ENCODE data around the gene DDTL. TPM values are rescaled to one million over a fixed set of nuclear protein-coding genes. Genes with fewer than 3 reads are reported as not detected.
"Not testable (repeated sequence)": the region's sequence is repeated elsewhere in the genome, so short reads cannot be mapped to it uniquely, and the experiment has no call there.

The DDTL gene
- not detected for total RNA-seq

DNA sequence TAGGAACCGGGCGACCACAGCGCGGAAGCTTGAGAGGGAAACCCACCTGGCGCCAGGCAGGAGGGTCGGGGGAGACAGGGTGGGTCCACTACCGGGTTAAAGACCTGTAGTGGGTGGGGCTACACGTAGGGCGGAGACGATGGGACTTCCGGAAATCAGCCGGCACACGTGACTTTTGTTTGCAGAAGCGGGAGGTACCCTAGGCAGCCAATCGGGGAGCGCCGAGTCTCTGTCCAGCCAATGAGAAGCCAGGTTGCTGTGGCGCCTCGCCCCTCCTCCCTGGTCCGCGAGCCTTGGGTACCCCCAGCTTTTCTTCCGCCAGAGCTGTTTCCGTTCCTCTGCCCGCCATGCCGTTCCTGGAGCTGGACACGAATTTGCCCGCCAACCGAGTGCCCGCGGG is at the start of gene DDTL:
DDTL (plus strand) TSS at position 321 of the 400 bp plus-strand sequence; CDS start at position 348, 27 bp downstream.
- POLR2A ChIA-PET, CTCF ChIA-PET: not testable (repeated sequence)

DNA sequence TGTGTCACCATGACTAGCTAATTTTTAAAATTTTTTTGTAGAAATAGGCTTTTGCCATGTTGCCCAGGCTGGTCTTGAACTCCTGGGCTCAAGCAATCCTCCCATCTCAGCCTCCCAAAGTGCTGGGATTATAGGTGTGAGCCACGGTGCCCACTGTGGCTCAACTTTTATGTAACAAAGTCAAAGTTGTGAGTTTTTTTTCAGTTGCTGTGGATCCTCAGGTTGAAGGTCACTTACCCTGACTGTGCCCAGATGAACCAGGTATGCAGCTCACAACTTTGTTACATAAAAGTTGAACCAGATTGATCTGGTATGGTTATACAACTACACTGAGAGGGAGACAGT is 46.4 kb upstream of the DDTL start:
- CTCF ChIA-PET: interaction anchor here (0.7 kb wide), 1 partner anchor 105 kb away, joined by 3 read pairs; no protein-coding TSS in a partner anchor
- POLR2A ChIA-PET: interaction anchor here (0.6 kb wide), 1 partner anchor 589 kb away, joined by 3 read pairs; no protein-coding TSS in a partner anchor

DNA sequence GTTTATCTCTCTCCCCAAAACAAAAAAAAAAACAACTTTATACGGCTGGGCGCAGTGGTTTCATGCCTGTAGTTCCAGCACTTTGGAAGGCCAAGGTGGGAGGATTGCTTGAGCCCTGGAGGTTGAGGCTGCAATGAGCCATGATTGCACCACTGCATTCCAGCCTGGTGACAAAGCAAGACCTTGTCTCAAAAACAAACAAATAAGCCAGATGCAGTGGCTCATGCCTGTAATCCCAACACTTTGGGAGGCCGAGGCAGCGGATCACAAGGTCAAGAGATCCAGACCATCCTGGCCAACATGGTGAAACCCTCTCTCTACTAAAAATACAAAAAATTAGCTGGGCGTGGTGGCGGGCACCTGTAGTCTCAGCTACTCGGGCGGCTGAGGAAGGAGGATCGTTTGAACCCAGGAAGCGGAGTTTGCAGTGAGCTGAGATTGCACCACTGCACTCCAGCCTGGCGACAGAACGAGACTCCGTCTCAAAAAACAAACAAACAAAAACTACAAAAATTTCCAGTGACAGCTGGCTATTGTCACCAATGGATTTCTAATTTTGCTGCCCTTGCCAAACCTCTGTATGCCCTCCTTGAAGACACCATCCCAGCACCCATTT is 45.0 kb upstream of the DDTL start:
- CTCF ChIA-PET, POLR2A ChIA-PET: not testable (repeated sequence)

DNA sequence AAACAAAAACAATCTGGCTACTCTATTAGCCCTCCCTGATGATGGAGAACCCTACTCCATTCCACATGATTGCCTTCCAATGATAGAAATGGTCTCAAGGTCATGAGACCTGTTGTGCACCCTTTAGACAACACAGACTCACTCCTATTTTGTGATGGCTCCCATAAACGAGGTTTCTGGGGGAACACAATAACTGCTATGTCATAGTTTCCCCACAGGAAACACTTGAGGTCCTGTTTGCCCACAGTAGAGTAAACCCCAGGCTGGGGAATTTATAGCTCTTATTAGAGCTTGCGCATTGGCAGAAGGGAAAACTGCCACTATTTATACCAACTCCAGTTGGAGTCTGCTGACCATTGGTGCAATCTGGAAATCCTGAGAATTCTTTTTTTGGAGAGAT is 43.8 kb upstream of the DDTL start:
- CTCF ChIA-PET: no interaction called here

DNA sequence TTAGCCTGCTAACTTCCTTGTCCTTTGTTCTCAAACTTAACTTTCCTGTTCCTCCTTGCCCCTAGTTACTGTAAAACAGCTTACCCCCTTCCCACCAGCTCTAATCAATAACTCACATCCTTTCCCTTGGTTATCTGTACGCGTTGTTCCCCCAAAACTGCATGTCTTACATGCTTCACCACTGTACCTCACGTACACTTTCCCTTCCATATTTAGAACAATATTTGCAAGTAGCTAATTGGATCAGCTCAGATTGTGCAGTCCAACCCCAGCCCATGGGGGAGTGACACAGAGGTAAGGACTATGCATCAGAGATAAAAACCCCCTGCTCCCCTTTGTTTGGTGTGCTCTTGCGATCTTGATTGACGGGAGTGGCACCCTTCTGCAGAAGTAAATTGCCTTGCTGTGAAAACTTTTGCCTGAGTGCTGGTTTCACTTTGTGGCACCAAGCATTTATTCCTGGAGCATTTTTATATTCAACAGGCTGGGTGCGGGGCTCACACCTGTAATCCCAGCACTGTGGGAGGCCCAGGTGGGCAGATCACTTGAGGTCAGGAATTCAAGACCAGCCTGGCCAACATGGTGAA is 41.6 kb upstream of the DDTL start:
- CTCF ChIA-PET: interaction anchor here (0.7 to 1.1 kb wide), 2 partner anchors 12 to 172 kb away, joined by 3 read pairs; no protein-coding TSS in a partner anchor
- POLR2A ChIA-PET: interaction anchor here (0.6 kb wide), 1 partner anchor 465 kb away, joined by 9 read pairs; no protein-coding TSS in a partner anchor

More for the DNA sequence above, 43.8 kb upstream of the DDTL start:
- POLR2A ChIA-PET: no interaction called here

DNA sequence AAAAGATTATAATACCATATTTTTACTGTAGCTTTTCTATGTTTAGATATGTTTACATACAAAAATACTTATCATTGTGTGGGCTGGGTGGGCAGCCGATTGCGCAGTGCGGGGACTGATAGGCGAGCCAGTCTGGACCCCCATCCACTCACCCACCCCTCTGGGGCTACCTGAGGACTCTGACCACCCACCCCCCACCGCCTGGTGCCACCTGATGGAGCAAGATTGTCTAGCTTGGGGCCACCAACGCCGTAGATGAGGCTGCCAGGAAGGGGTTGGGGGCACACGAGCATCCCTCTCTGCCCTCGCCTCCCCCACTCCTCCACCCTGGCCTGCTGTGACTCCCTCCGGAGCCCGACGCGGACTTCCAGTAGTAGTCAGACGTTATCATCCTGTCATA is 40.1 kb upstream of the DDTL start:
- POLR2A ChIA-PET: interaction anchor here (1.1 kb wide), 1 partner anchor 32 kb away, joined by 8 read pairs; the partner anchor contains the start of gene MIF
- CTCF ChIA-PET: interaction anchor here (1.1 kb wide), 1 partner anchor 14 kb away, joined by 3 read pairs; no protein-coding TSS in a partner anchor

DNA sequence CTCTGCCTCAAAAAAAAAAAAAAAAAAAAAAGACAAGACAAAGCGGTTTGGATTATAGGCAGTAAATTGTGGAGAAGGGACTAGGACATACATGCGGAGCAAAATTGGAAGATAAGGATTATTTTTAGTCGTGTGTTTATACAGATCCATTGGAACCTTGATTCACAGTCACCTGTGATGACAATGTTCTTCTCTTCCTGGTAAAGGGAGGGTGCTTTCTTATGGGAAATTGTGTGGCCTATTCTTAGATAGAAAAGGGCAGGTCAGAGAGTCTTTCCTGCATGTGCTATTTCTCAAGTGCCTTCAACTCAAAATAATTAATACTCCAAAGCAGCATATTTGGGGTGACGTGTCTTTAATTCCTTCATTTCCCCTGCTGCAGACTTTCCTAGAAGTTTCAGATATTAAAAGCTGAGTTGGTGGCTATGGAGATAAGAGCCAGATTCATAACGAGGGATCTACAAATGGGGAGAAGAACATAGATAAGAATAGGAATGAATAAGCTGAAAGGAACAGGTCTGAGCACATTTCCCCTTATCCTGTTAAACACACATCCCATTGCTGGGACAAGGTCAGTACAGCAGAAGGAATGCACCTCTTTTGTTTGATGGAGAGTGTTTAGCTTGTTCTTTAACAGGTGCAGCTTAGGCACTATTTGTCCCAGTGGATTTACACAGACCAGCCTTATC is 28.2 kb upstream of the DDTL start:
- CTCF ChIA-PET: no interaction called here
- POLR2A ChIA-PET: no interaction called here

DNA sequence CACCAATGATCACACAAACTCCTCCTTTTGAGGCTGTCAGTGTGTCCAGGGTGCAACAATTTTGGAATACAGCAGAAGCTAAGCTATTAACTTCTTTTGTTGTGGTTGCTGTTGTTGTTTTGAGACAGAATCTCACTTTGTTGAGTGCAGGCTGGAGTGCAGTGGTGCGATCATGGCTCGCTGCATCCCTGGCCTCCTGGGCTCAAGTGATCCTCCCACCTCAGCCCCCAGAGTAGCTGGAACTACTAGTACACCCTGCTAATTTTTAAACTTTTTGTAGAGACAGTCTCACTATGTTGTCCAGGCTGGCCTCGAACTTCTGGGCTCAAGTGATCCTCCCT is 27.7 kb upstream of the DDTL start:
- POLR2A ChIA-PET: no interaction called here
- CTCF ChIA-PET: no interaction called here

DNA sequence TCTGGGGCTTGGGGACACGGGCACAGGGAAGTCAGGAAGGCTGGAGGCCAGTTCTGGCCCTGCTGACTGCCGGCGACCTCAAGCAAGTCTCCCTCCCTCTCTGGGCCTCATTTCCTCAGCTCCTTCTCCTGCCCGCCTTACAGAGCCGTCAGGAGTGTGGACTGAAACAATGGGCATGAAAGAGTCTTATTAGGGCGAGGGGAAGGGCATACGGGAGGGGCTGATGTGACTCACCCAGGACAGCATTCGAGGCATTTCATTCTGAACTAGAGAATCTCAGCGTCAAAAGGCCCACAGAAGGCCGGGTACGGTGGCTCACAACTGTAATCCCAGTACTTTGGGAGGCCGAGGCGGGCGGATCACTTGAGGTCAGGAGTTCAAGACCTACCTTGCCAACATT is 26.5 kb upstream of the DDTL start:
- CTCF ChIA-PET, POLR2A ChIA-PET: not testable (repeated sequence)

DNA sequence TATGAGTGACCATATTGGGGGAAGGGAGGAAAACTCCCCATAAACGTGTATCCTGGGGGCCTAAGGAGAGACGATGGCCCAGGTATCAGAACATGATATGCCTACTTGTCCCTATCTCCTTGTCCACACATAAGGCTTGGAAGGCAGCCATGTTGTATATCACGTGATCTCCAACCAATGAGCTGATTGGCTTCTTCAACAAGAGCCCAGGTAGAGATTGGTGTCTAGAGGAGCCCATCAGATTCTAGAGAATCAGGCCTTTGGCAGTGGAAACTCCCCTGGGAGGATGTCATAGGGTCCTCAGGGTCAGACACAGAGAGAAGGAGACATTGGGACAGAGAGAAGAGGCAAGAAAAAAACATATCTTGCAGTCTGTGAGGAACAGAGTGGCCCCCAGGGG is 19.3 kb upstream of the DDTL start:
- POLR2A ChIA-PET, CTCF ChIA-PET: not testable (repeated sequence)

DNA sequence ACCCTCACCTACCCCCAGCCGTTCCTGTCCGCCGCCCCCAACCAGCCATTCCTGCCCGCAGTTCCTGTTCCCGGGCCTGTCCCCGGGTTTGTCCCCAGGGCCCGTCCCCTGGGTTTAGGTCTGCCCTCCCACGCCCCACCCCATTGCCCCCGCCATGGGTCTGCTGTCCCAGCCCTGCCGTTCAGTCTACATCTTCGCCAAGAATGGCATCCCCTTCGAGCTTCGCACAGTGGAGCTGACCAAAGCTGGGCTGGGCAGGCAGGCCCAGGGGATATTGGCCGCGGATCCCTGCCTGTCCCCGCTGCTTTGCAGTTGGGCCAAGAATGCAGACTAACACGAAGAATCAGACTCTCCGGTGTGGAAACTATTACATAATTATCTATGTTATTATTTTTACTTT is 16.9 kb upstream of the DDTL start:
- CTCF ChIA-PET, POLR2A ChIA-PET: not testable (repeated sequence)

DNA sequence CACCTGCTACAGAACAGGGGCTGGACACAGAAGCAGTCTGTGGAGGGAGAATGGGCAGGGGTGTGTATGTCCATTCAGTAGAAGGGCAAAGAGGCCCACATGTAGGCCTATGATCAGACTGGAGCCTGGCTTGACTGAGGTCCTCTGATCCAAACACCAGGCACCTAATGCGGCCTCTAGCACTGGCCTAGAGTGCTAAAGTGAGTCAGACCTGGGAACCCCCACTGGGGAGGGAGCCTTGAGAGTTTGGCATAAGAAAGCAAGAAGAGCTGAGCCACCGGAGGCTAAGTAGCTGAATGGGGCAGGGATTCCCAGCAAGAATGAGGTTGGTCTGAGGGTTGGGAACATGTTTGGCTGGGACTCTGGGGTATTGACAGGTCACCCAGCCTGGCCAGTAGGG is 15.3 kb upstream of the DDTL start:
- CTCF ChIA-PET, POLR2A ChIA-PET: not testable (repeated sequence)

DNA sequence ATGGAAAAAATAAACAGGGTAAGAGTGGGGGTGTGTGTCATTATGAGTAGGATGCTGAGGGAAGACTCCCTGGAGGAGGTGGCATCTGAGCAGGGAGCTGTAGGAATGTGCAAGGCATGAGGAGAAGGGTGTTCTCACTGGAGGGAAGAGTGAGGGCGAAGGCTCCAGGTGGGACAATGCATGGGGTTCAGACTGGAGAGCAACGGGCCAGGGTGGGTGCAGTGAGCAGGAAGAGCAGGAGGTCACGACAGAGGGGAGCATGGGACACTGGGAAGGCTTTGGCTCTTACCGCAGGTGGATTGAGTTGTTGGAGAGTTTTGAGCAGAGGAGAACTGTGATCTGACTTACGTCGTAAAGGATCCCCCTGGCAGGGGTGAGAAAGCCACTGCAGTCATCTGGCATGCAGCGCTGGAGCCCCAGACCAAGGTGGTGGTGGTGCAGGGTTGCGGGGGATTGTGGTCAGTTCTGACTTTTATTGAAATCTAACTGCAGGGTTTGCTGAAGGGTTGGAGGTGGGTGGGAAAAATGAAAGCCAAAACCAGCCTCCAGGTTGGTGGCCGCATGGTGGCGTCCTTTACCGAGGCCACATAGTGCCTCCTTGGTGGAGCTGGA is 13.8 kb upstream of the DDTL start:
- CTCF ChIA-PET: not testable (repeated sequence)

DNA sequence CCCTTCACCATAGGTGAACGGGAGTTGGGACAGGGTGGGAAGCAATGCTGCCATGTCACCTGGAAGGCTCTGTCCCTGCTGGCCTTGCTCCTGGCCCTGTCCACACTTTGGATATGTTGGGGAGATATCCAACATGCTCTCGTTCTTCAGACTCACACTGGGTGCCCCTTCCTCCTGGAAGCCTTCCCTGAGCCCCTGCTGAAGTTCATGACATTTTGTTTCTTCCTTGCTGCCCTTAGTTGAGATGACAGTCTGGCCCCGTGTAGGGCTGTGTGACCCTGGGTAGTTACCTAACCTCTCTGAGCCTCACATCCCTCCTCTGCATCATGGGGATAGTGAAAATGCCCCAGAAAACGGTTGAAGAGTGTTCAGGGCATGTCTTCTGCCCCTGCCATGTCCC is 13.2 kb upstream of the DDTL start:
- CTCF ChIA-PET, POLR2A ChIA-PET: not testable (repeated sequence)

More for the DNA sequence above, 13.8 kb upstream of the DDTL start:
- POLR2A ChIA-PET: not testable (repeated sequence)

DNA sequence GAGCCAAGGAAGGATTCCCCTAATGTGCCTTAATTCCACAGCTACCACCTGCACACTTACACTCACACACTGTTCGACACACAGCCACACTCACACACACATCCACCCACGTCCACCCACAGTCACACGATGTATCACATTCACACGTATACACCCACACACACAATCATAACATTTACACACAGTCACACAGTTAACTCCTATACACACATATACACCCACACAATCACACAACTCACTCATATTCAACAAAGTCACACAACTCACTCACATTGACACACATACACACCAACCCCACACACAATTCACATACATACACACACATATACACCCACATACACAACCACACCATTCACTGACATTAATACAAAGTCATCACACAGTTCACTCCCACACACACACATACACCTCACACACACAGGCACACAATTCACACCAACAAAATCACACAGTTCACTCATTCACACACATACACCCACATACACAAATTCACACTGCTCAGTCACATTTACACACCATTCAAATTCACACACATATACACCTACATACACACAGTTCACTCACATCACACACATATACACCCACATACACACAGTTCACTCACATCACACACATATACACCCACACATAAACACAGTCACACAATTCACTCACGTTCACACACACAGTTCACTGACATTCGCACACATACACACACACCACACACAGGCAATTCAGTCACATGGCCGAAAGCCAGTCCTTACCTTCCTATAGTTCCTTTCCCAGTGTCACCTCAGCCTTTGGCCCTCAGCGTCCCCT is 12.3 kb upstream of the DDTL start:
- CTCF ChIA-PET, POLR2A ChIA-PET: not testable (repeated sequence)

DNA sequence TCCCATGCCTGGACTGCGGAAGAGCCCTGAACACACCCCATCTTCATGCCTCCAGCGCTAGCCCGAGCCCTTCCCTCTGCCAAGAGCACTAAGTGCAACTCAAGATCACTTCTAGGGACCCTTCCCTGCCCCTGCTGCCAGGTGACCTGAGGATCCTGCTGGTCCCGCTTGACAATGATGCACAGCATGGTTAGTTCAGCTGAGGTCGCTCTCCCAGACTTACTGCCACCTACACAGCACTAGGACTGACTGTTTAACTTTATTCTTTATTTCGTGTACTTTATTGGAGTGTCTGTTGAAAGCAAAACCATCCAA is 11.7 kb upstream of the DDTL start:
- CTCF ChIA-PET, POLR2A ChIA-PET: not testable (repeated sequence)

DNA sequence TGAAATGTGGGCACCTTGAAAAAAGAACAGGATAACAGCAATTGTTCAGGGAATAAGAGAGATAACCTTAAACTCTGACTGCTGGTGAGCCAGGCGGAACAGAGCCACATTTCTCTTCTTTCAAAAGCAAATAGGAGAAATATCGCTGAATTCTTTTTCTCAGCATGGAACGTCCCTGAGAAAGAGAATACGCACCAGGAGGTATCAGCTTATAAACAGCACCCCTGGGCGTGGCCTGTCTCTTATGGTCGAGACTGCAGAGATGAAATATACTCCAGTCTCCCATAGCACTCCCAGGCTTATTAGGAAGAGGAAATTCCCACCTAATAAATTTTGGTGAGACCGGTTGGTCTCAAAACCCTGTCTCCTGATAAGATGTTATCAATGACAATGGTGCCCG is 10.8 kb upstream of the DDTL start:
- CTCF ChIA-PET: interaction anchor here (1.1 kb wide), 1 partner anchor 201 kb away, joined by 4 read pairs; no protein-coding TSS in a partner anchor
- POLR2A ChIA-PET: not testable (repeated sequence)

DNA sequence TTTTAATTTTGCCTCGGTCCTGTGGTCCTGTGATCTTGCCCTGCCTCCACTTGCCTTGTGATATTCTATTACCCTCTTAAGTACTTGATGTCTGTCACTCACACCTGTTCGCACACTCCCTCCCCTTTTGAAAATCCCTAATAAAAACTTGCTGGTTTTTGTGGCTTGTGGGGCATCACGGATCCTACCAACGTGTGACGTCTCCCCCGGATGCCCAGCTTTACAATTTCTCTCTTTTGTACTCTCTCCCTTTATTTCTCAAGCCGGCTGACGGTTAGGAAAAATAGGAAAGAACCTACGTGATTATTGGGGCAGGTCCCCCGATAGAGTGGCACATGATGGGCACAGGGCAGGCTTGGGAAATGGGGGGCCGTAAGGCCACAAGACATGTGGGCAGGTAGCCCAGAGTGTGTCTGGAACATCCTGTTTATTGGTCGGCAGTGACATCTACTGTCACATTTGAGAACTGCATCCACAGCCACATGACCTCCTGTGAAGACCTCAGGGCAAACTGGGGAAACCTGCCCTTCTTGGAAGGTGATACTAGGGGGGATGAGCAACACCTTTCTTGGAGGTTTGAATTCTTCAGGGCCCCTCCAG is 10.3 kb upstream of the DDTL start:
- POLR2A ChIA-PET: not testable (repeated sequence)
- CTCF ChIA-PET: interaction anchor here (1.1 kb wide), 1 partner anchor 201 kb away, joined by 4 read pairs; no protein-coding TSS in a partner anchor

DNA sequence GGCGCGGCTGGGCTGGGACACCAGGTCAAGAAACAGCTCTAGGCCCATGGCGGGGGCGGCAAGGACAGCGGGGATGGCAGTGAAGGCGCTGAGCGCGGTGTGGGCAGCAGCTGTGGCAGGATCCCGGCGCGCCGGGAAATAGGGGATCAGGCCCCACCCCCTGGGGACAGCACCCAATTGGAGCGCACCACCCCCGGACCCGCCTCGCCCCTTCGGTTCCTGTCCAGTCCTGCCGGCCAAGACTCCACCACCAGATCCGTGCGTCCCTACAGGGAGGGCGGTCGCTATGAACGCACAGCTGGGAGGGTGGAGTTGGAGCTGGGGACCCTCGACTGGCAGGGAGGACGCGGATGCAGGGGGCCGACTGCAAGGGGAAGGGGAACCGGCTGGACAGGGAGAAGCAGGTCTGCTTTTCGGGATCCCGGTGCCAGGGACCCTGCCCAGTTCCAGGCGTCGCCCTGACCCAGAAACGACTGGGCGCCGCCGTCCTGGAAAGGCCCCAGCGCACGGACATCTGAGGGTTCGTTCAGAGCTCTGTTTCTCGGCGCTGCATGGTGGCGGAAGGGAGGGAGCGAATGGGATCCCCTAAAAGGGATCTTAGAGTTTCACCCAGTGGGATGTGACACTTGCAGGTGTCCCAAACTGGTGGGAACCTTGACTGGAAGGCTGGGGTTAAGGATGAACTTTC is 5.5 kb upstream of the DDTL start, which contains the start of gene GSTT2B:
GSTT2B (minus strand) TSS at position 112 of the 688 bp plus-strand sequence; CDS start at position 48, 64 bp downstream.
- POLR2A ChIA-PET, CTCF ChIA-PET: not testable (repeated sequence)

Measured in activated CD8-positive, alpha-beta memory T cell treated with anti-CD3 and anti-CD28 coated beads for 36 hours (primary cell).